K562 (cell line): Measurements from ENCODE around the gene MFSD11. TPM values are rescaled to one million over a fixed set of nuclear protein-coding genes. Genes with fewer than 3 reads are reported as not detected.
A peak's percentile ranks its signal among the peaks of the same experiment; 100 is the strongest.

Experiments used
- CBX1 ChIP-seq: sonication (generic); IDR thresholded peaks from 2 replicates; pipeline ENCODE4 v1.6.1; 2016; ENCODE audit warnings: antibody characterized with exemption, low read depth, mild to moderate bottlenecking
- CHD1 ChIP-seq: fragments of 200-600 bp; sonication (generic); IDR thresholded peaks from one replicate; pipeline ENCODE4 v1.6.1; 2012; ENCODE audit warnings: mild to moderate bottlenecking, moderate library complexity, low read length, inconsistent platforms
- E2F3 ChIP-seq: fragments of 250-450 bp; sonication (Bioruptor Pico); IDR thresholded peaks from 2 replicates; pipeline ENCODE4 v1.4.0; 2020; ENCODE audit warnings: mild to moderate bottlenecking
- E2F5 ChIP-seq: sonication (generic); formaldehyde crosslinking; IDR thresholded peaks from 2 replicates; pipeline ENCODE4 v1.8.0; 2022; ENCODE audit warnings: mild to moderate bottlenecking, missing genetic modification reagents
- ERF ChIP-seq: fragments of 450-650 bp; formaldehyde crosslinking; IDR thresholded peaks from 2 replicates; pipeline ENCODE4 v1.4.0; 2020; ENCODE audit warnings: mild to moderate bottlenecking, mixed read lengths
- FOXO4 ChIP-seq: fragments of 450-650 bp; formaldehyde crosslinking; IDR thresholded peaks from 2 replicates; pipeline ENCODE4 v1.4.0; 2020; ENCODE audit warnings: mild to moderate bottlenecking, moderate library complexity
- GATAD2B ChIP-seq: fragments of 450-650 bp; IDR thresholded peaks from 2 replicates; pipeline ENCODE4 v1.6.1; 2017; ENCODE audit warnings: mild to moderate bottlenecking, borderline replicate concordance
- HMBOX1 ChIP-seq: sonication (generic); IDR thresholded peaks from 2 replicates; pipeline ENCODE4 v1.6.1; 2016
- MCM7 ChIP-seq, 2 experiments: fragments of 450-650 bp; IDR thresholded peaks; 2 replicates each; pipeline ENCODE4 v1.6.1; 2016 to 2018
- MTF1 ChIP-seq: fragments of 250-450 bp; sonication (Bioruptor Pico); IDR thresholded peaks from 2 replicates; pipeline ENCODE4 v1.9.0; 2021; ENCODE audit warnings: moderate library complexity, mild to moderate bottlenecking, inconsistent platforms, borderline replicate concordance
- NCOA6 ChIP-seq: fragments of 450-650 bp; IDR thresholded peaks from 2 replicates; pipeline ENCODE4 v1.6.1; 2017; ENCODE audit warnings: mild to moderate bottlenecking
- PML ChIP-seq: IDR thresholded peaks from 2 replicates; pipeline ENCODE4 v1.6.1; 2012; ENCODE audit warnings: low read length, inconsistent platforms
- SMARCA4 ChIP-seq: fragments of 450-650 bp; IDR thresholded peaks from 2 replicates; pipeline ENCODE4 v1.6.1; 2016
- SOX6 ChIP-seq: fragments of 450-650 bp; IDR thresholded peaks from 2 replicates; pipeline ENCODE4 v1.6.1; 2014; ENCODE audit warnings: mild to moderate bottlenecking
- SREBF2 ChIP-seq: sonication (generic); formaldehyde crosslinking; IDR thresholded peaks from 2 replicates; pipeline ENCODE4 v1.4.0; 2020; ENCODE audit warnings: mild to moderate bottlenecking, missing genetic modification reagents
- SRSF9 ChIP-seq: fragments of 200-400 bp; formaldehyde crosslinking; IDR thresholded peaks from 2 replicates; pipeline ENCODE4 v1.6.1; 2017; ENCODE audit warnings: low read depth, low read length, borderline replicate concordance
- TBL1XR1 ChIP-seq, 2 experiments: IDR thresholded peaks; 2 replicates each; pipeline ENCODE4 v1.6.1; 2012; ENCODE audit warnings: improper control_type of control experiment in 2 of 2, low read length in 2 of 2, mild to moderate bottlenecking in 1 of 2
- XRCC3 ChIP-seq: fragments of 450-650 bp; IDR thresholded peaks from 2 replicates; pipeline ENCODE4 v1.6.1; 2017; ENCODE audit warnings: mild to moderate bottlenecking, moderate library complexity
- ZBED1 ChIP-seq: IDR thresholded peaks from 2 replicates; pipeline ENCODE4 v1.6.1; 2014
- ZNF384 ChIP-seq: IDR thresholded peaks from 2 replicates; pipeline ENCODE4 v1.6.1; 2012; ENCODE audit warnings: low read depth, low read length, improper control_type of control experiment
- ZNF41 ChIP-seq: fragments of 250-450 bp; sonication (Bioruptor Pico); conservative IDR thresholded peaks from 2 replicates; pipeline ENCODE4 v1.4.0; 2020; ENCODE audit warnings: mild to moderate bottlenecking
- ZNF766 ChIP-seq: fragments of 200-800 bp; sonication (Bioruptor generic); conservative IDR thresholded peaks from 2 replicates; pipeline ENCODE4 v1.6.1; 2016; ENCODE audit warnings: missing genetic modification characterization, missing compliant biosample characterization
- ZNF77 ChIP-seq: fragments of 250-450 bp; sonication (Bioruptor Pico); IDR thresholded peaks from 2 replicates; pipeline ENCODE4 v1.5.0; 2020
- polyA plus RNA-seq, 8 experiments: library from polyadenylated mRNA; depleted of rRNA in 4 of 8; stranded (reverse) in 5 of 8; unstranded in 3 of 8; fragments of >200 nt; fragmentation: Nextera tagmentation in 2 of 8; fragmentation: Illumina TruSeq in 1 of 8; extraction: Ambion mirVana in 2 of 8; extraction: Trizol in 1 of 8; gene quantifications; 2 replicates each; pipeline versions ENCODE4 v1.2.1 to v1.2.3, GENCODE V29; 2011 to 2014; ENCODE audit warnings: inconsistent platforms in 1 of 8, missing spikeins in 1 of 8
- total RNA-seq, 7 experiments: library from RNA; depleted of rRNA in 6 of 7; stranded (reverse); fragments of >200 nt in 6 of 7; fragmentation: Illumina TruSeq in 2 of 7; extraction: Trizol in 2 of 7; gene quantifications; 2 replicates each; pipeline versions ENCODE4 v1.2.1 to v1.2.3, GENCODE V29; 2011 to 2021; ENCODE audit warnings: low replicate concordance in 1 of 7
- TF ChIP-seq, protein P1 (sequence below), 2 experiments: IDR thresholded peaks; 2 replicates each; pipeline ENCODE4 v1.6.1; 2012; ENCODE audit warnings: improper control_type of control experiment in 2 of 2, low read depth in 2 of 2, low read length in 2 of 2, borderline replicate concordance in 1 of 2
- TF ChIP-seq, protein P2 (sequence below): sonication (generic); formaldehyde crosslinking; IDR thresholded peaks from 2 replicates; pipeline ENCODE4 v1.8.0; 2022; ENCODE audit warnings: mild to moderate bottlenecking, missing genetic modification reagents

MFSD11 gene
- total and polyA plus RNA-seq, 9 of the 15 experiments (the other 6 are each of a cell fraction or from before 2014, with no cell fraction given), result 14.4 to 24.5 (median 19.9) TPM

DNA sequence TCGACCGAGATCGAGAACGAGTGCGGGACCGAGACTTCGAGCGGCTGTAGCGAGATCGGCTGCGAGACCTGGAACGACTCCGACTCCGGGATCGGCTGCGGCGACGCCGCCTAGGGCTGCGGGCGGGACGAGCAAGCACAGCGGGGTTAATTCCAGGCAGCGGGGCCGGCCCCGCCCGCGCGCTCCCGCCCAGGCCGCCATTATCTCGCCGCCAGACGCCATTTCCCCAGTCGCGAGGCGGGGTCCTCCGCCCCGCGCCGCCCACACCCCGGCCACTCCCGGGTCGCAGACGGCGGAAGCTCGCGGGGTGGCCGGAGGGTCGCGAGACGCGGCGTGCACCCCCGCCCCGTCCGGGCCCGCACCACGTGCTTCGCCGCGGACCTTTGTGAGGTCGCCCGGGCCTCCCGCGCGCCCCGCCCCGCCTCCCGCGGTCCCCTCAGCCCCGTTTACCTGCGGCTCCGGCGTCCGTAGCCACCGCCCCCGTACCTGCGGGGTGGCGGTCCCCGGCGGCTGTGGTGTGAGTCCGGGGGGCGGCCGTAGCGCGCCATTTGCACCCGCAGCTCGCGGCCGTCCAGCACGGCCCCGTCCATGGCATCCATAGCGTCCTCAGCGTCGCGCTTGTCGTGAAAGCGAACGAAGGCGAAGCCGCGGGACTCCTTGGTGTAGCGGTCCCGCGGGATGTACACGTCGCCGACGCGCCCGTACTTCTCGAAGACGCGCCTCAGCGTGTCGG is 1.4 kb upstream of the MFSD11 start (continued):
- TF ChIP-seq NCOA6 (no peak), GATAD2B (peak; percentile 78), MCM7 (IDR thresholded peaks at IDR 0.05) (no peak), CBX1 (peak; percentile 74; the same call in 1 of the 2 replicates), ZNF384 (no peak), SMARCA4 (0 out of 2 replicates have a peak, but pooled peaks have one; percentile 12), SOX6 (0 out of 2 replicates have a peak, but pooled peaks have one; percentile 24), CHD1 (peak; percentile 98), E2F5 (CRISPR knock-in tag) (no peak), SRSF9 (no peak), PML (no peak), ZNF41 (CRISPR knock-in tag) (no peak), E2F3 (CRISPR knock-in tag) (peak; percentile 83), ZBED1 (no peak), SREBF2 (CRISPR knock-in tag) (no peak), ZNF77 (CRISPR knock-in tag) (no peak), MTF1 (no peak), XRCC3 (no peak), TBL1XR1 (IDR thresholded peaks at IDR 0.05; ENCODE audit: low read length in 2 of 2) (peak; percentile 45 to 51; a peak in 2 of 4 replicates), FOXO4 (0 out of 2 replicates have a peak, but pooled peaks have one; percentile 9), ZNF766 (peak; percentile 42; the same call in 1 of the 2 replicates), ERF (CRISPR knock-in tag) (peak; percentile 23; the same call in 1 of the 2 replicates), HMBOX1 (no peak)
- TF ChIP-seq, protein P1, sequence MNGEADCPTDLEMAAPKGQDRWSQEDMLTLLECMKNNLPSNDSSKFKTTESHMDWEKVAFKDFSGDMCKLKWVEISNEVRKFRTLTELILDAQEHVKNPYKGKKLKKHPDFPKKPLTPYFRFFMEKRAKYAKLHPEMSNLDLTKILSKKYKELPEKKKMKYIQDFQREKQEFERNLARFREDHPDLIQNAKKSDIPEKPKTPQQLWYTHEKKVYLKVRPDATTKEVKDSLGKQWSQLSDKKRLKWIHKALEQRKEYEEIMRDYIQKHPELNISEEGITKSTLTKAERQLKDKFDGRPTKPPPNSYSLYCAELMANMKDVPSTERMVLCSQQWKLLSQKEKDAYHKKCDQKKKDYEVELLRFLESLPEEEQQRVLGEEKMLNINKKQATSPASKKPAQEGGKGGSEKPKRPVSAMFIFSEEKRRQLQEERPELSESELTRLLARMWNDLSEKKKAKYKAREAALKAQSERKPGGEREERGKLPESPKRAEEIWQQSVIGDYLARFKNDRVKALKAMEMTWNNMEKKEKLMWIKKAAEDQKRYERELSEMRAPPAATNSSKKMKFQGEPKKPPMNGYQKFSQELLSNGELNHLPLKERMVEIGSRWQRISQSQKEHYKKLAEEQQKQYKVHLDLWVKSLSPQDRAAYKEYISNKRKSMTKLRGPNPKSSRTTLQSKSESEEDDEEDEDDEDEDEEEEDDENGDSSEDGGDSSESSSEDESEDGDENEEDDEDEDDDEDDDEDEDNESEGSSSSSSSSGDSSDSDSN (IDR thresholded peaks at IDR 0.05; ENCODE audit: borderline replicate concordance in 1 of 2, low read depth in 2 of 2, low read length in 2 of 2), result no peak
- TF ChIP-seq, protein P2, sequence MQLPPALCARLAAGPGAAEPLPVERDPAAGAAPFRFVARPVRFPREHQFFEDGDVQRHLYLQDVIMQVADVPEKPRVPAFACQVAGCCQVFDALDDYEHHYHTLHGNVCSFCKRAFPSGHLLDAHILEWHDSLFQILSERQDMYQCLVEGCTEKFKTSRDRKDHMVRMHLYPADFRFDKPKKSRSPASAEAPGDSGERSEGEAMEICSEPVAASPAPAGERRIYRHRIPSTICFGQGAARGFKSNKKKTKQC (CRISPR knock-in tag), result no peak; the same call in 1 of the 2 replicates
